Smooth muscle cell of the coronary artery (primary cell): ENCODE data around the gene ZNF880. TPM values are rescaled to one million over a fixed set of nuclear protein-coding genes. Genes with fewer than 3 reads are reported as not detected.

Source experiments
- total RNA-seq: library from RNA; depleted of rRNA; stranded (reverse); fragments of >200 nt; gene quantifications from 2 replicates; pipeline ENCODE4 v1.2.3, GENCODE V29; 2014; ENCODE audit warnings: low replicate concordance

ZNF880 gene
- 12.3 and 26.0 TPM in 2 replicates for total RNA-seq

DNA sequence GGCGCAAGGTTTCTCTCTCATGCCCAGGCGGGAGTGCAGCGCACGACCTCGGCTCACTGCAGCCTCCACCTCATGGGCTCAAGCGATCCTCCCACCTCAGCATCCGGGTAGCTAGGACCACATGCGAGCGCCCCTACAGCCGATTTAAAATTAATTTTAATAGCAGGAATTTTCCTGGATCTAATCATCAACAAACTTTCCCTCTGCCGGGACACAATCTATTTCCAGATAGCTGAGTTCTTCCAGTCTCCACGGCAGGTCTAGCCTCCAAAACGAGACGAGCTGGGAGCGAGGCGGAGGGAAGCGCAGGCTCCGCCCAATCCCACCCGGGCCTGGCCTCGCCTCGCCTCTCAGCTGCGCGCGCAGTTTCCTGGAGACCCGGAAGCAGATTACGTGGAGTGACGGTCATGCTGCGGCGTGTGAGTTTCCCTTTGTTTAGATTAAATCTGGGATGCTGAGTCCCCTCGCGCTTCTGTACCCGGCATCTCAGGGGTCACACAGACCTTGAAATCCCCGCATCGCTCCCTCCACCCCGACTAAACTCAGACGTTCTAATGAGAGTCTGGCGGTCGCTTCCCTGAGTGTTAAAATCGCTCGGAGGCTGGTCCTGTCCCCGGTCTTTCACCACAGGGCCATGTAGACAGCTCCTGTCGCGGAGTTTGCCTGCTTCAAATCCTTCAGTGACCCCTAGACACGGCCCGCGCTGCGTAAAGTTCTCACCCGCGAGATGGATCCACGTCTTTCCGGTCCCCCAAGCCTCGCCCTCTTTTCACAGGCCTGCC, at the start of gene ZNF880:
Gene ZNF880 (plus strand): TSS at position 365 of the 782 bp plus-strand sequence. CDS start 43 bp downstream, at position 408.

DNA sequence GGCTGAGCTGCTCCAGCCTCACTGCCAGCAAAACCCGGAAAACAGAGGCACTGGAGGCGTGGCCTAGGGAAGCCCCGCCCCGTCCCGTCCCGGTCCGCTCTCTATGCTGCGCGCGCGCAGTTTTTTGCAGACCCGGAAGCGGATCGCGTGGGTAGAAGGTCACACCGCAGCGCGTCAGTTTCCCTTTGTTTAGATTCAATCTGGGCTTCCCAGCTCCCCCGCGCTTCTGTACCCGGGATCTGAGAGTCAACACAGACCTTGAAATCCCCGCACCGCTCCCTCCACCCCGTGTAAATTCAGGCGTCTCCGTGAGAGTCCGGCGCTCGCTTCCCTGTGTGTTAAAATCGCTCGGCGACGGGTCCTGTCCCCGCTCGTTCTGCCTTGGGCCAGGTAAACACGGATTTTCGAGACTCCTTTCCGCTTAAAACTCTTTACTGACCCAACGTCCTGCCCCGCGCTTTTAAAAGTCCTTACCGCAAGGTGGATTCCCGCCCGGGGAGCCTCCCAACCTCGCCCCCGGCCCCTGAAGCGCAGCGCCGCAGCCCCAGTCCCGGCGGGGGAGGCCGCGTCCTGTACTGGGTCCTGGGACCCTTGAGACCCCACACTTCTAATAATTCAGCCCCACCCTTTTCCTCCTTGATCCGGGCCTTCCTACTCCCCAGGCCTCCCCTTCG, 33.5 kb upstream of the ZNF880 start, which contains the start of gene ZNF610:
Gene ZNF610 (plus strand): TSS at position 127 of the 674 bp plus-strand sequence. CDS start 12,930 bp downstream, outside the sequence.

DNA sequence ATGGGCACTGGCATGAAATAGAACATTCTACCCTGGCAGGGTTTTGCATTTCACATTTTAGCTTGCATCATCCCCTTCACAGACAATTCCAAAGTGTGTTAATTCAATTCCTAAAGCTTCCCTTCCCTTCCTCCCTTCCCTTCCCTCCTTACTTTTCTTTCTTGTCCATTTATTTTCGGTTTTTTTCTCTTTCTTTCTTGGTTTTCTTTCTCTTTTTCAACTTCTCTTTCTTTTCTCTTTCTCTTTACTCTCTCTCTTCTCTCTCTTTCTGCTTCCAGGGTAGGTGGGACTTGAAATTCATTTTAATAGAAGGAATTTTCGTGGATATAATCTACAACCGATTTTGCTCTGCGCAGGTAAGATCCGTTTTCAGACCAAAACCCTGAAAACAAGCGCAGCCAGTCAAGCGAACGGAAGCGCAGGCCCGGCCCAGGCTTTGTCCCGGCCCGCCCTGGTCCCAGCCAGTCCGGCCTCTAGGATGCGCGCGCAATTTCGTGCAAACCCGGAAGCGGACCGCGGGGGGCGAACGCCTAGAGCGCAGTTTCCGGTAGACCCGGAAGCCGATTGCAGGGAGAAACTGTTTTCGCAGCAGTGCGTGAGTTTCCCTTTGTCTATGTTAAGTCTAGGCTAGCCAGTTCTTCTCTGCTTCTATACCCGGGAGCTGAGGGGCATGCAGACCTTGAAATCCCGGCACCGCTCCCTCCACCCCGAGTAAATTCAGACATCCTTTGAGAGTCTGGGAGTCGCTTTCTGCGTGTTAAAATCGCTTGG, 27.8 kb downstream of the ZNF880 start, which contains the start of gene ZNF528:
Gene ZNF528 (plus strand): TSS at position 540 of the 771 bp plus-strand sequence. CDS start 4,165 bp downstream, outside the sequence.

DNA sequence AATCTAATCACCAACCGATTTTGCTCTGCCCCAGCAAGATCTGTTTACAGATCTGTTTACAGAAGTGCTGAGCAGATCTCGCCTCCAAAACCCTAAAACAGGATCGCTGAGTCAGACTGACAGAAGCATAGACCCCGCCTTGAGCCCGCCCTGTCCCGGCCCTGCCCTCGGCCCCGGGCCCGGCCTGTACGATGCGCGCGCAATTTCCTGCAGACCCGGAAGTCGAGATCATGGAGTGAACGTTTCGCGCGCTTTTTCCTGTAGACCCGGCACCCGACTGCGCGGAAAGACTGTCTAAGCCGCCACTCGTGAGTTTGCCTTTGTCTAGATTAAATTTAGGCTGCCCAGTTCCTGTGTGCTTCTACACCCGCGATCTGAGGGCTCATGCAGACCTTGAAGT, 59.2 kb downstream of the ZNF880 start, which contains the start of gene ZNF534:
Gene ZNF534 (plus strand): TSS at position 212 of the 400 bp plus-strand sequence. CDS start 2,327 bp downstream, outside the sequence.

Other genes starting within 250 kb of the ZNF880 start
- 10.6 and 11.6 TPM in 2 replicates for gene ZNF616, start 230.0 kb upstream of the ZNF880 start, total RNA-seq
- 6.1 and 6.8 TPM in 2 replicates for gene ZNF836, start 198.3 kb upstream of the ZNF880 start, total RNA-seq
- 110 and 120 TPM in 2 replicates for gene PPP2R1A, start 179.9 kb upstream of the ZNF880 start, total RNA-seq
- 14.7 and 21.5 TPM in 2 replicates for gene ZNF766, start 100.3 kb upstream of the ZNF880 start, total RNA-seq
- gene ZNF480, start 72.8 kb upstream of the ZNF880 start, total RNA-seq = 2.0 and 4.4 TPM in 2 replicates
- gene ZNF610, start 33.7 kb upstream of the ZNF880 start, total RNA-seq = 4.3 and 4.6 TPM in 2 replicates
- gene ZNF528, start 27.9 kb downstream of the ZNF880 start, total RNA-seq = 12.3 and 15.9 TPM in 2 replicates
- 0.08 TPM in 1 of 2 replicates, not detected in the other for gene ZNF534, start 59.2 kb downstream of the ZNF880 start, total RNA-seq
- 1.4 and 4.4 TPM in 2 replicates for gene ZNF578, start 83.6 kb downstream of the ZNF880 start, total RNA-seq
- gene ZNF808, start 157.7 kb downstream of the ZNF880 start, total RNA-seq = 8.8 and 11.9 TPM in 2 replicates
- gene ZNF701, start 200.4 kb downstream of the ZNF880 start, total RNA-seq = 9.5 and 11.8 TPM in 2 replicates